Bladder microvascular endothelial cell (primary cell): Measurements from ENCODE around the gene POLR3H. TPM values are rescaled to one million over a fixed set of nuclear protein-coding genes. Genes with fewer than 3 reads are reported as not detected.

Experiments used
- total RNA-seq: library from RNA; depleted of rRNA; stranded (reverse); fragments of >200 nt; gene quantifications from 2 replicates; pipeline ENCODE4 v1.2.3, GENCODE V29; 2014

The POLR3H gene, protein sequence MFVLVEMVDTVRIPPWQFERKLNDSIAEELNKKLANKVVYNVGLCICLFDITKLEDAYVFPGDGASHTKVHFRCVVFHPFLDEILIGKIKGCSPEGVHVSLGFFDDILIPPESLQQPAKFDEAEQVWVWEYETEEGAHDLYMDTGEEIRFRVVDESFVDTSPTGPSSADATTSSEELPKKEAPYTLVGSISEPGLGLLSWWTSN
- 11.5 and 23.7 TPM in 2 replicates for total RNA-seq

DNA sequence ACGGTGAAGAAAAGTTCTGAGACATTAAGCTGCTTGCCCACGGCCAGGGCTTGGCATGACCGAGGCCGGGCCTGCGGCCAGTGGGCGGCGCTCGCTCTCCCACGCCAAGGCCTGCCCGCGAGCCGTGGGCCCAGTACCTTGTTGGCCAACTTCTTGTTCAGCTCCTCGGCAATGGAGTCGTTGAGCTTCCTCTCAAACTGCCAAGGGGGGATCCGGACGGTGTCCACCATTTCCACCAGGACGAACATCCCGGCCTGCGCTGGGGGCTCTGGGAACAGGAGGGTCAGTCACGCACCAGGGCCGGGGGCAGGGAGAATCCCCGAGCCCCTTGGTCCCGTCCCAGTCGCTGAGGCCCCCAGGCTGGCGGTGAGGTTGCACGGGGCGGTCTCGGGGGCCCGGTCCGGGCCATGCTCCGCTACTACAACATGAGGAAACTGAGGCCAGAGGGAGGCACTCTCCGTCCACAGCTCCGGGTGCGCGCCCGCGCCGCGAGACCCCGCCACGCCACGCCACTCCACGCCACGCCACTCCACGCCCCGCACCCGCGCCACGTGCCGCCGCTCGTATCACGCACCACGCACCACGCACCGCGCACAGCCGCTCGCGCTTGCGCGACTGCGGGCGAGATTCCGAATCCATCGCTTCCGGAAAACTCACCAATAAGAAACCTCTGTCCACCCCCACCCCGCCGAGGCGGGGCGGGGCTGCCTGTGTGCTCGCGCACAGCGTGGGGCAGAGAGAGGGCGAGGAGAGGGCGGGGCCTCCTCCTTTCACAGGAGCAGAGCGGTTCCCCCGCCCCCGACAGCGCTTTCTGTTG is at the start of gene POLR3H:
Gene POLR3H (minus strand): TSS at position 617 of the 817 bp plus-strand sequence. CDS start 369 bp downstream, at position 248.

DNA sequence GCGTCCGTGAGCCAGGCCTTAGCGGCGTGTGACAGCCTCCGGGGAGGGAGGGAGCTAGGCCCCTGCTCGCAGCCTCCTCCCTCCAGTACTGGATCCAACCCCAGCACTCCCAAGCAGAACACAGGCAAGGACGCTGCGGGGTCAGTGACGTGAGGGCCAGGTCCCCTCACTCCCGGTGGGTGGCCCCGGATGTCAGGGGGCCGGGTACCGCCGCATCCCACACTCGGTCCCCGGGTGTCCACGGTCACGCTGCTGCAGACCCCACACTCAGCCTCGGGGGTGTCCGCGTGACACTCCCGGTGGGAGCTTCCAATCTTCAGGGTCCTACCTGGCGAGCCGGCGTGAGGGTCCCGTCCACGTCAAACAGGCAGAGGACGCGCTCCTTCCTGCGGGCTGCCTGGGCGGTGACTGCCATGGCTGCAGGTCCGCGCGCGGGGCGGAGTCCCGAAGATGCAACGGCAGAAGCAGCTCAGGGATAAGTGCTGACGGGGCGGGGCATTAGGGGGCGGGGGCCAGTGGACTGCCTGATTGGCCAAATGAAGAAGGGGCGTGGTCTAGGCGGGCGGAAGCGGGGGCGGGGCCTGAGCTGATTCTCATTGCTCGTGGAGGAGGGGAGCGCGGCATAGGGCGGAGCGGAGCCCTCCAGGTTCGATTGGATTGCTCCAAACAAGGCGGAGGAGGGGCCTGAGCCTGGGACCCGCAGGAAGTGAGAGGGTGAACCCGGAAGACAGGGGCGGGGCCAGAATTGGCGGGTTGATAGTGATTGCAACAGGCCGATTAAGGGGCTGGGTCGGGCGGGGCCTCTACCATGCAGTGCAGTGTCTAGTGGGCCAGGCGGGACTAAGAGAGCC is 45.3 kb upstream of the POLR3H start, which contains the start of gene PMM1:
Gene PMM1 (minus strand): TSS at position 450 of the 851 bp plus-strand sequence. CDS start 35 bp downstream, at position 415.

Other genes starting within 250 kb of the POLR3H start
- gene ZC3H7B, start 242.9 kb downstream of the POLR3H start, total RNA-seq, result 50.2 and 221 TPM in 2 replicates
- gene TEF, start 162.5 kb downstream of the POLR3H start, total RNA-seq, result 2.6 and 4.5 TPM in 2 replicates
- 11.3 and 20.6 TPM in 2 replicates for gene TOB2, start 97.7 kb downstream of the POLR3H start, total RNA-seq
- gene PHF5A, start 75.8 kb downstream of the POLR3H start, total RNA-seq, result 62.5 and 68.5 TPM in 2 replicates
- 57.8 and 111 TPM in 2 replicates for gene ACO2, start 75.4 kb downstream of the POLR3H start, total RNA-seq
- not detected in 2 replicates for gene CSDC2, start 16.5 kb upstream of the POLR3H start, total RNA-seq
- 3.6 and 5.2 TPM in 2 replicates for gene PMM1, start 45.4 kb upstream of the POLR3H start, total RNA-seq
- gene DESI1, start 76.6 kb upstream of the POLR3H start, total RNA-seq, result 10.8 and 18.9 TPM in 2 replicates
- 304 and 336 TPM in 2 replicates for gene XRCC6, start 76.8 kb upstream of the POLR3H start, total RNA-seq
- gene SNU13, start 144.4 kb upstream of the POLR3H start, total RNA-seq, result 69.9 and 80.4 TPM in 2 replicates
- gene MEI1, start 155.0 kb upstream of the POLR3H start, total RNA-seq, result 0.31 TPM in 1 of 2 replicates, not detected in the other